GM12865 (cell line): Measurements from ENCODE around the gene RABGAP1L.
"Not testable (repeated sequence)": the region's sequence is repeated elsewhere in the genome, so short reads cannot be mapped to it uniquely, and the experiment has no call there.

Experiments used
- DNase-seq: peaks from one replicate; pipeline ENCODE4 v3.0.0; 2010; ENCODE audit warnings: low read depth
- H3K4me3 ChIP-seq: 2 replicates; pipeline ENCODE4 v1.5.1; 2011; ENCODE audit warnings: mild to moderate bottlenecking, low read depth, low read length, control low read depth
- CTCF ChIP-seq: IDR thresholded peaks from 2 replicates; pipeline ENCODE4 v1.5.1; 2011; ENCODE audit warnings: low read length, control low read depth, low read depth, inconsistent platforms; ENCODE audit not compliant: insufficient read depth; ENCODE audit errors: missing control alignments

The RABGAP1L gene

GRCh38 chr1:174550296-174550695, 391.0 kb downstream of the RABGAP1L start:
- no peak for DNase-seq
- no peak overlapping the region for H3K4me3 ChIP-seq
- no peak for TF ChIP-seq CTCF

- no peak for TF ChIP-seq CTCF
- no peak for DNase-seq
- H3K4me3 ChIP-seq = no peak overlapping the region
These were observed 397.1 kb downstream of the RABGAP1L start for GRCh38 chr1:174556392-174556791.

- DNase-seq = no peak
- H3K4me3 ChIP-seq = no peak overlapping the region
- TF ChIP-seq CTCF = no peak
These were observed 409.2 kb downstream of the RABGAP1L start for GRCh38 chr1:174568551-174568950.

- no peak for TF ChIP-seq CTCF
- no peak for DNase-seq
- no peak overlapping the region for H3K4me3 ChIP-seq
These were observed 409.9 kb downstream of the RABGAP1L start for GRCh38 chr1:174569240-174569639.

- DNase-seq = no peak
- TF ChIP-seq CTCF = no peak
- H3K4me3 ChIP-seq = no peak overlapping the region
These were observed 413.5 kb downstream of the RABGAP1L start for GRCh38 chr1:174572771-174573170.

GRCh38 chr1:174576120-174576519, 416.8 kb downstream of the RABGAP1L start:
- not testable (repeated sequence) for H3K4me3 ChIP-seq, DNase-seq

- no peak for DNase-seq
- no peak for TF ChIP-seq CTCF
- no peak overlapping the region for H3K4me3 ChIP-seq
These were observed 418.4 kb downstream of the RABGAP1L start for GRCh38 chr1:174577681-174578080.

- DNase-seq = no peak
- no peak for TF ChIP-seq CTCF
These were observed 421.5 kb downstream of the RABGAP1L start for GRCh38 chr1:174580801-174581200.

More at GRCh38 chr1:174580801-174581200, 421.5 kb downstream of the RABGAP1L start:
- H3K4me3 ChIP-seq = no peak overlapping the region
